Activated CD4-positive, alpha-beta T cell treated with anti-CD3 and anti-CD28 coated beads for 1 hour (primary cell): ENCODE measurements around the gene PTPRE.
A peak's percentile ranks its signal among the peaks of the same experiment; 100 is the strongest.

Source experiments
- DNase-seq: peaks from one replicate; pipeline ENCODE4 v3.0.0-alpha.2; 2020

Gene PTPRE

GRCh38 chr10:127906548-127907377 is at the start of gene PTPRE:
TSS of gene PTPRE (plus strand) at chr10:127907103. CDS start at chr10:128040882, 133,779 bp downstream.
- DNase-seq, result peak; percentile 56

- no peak for DNase-seq
These were observed 46.3 kb upstream of the PTPRE start for GRCh38 chr10:127860592-127860991.

GRCh38 chr10:127863231-127863825 is 43.6 kb upstream of the PTPRE start:
- DNase-seq, result no peak

- no peak for DNase-seq
These were observed 40.5 kb upstream of the PTPRE start for GRCh38 chr10:127866276-127867013.

GRCh38 chr10:127867805-127868204 is 39.1 kb upstream of the PTPRE start:
- DNase-seq, result no peak

GRCh38 chr10:127869329-127869728 is 37.6 kb upstream of the PTPRE start:
- DNase-seq, result no peak

GRCh38 chr10:127871631-127872010 is 35.3 kb upstream of the PTPRE start:
- DNase-seq, result no peak

GRCh38 chr10:127872011-127872761 is 34.7 kb upstream of the PTPRE start:
- no peak for DNase-seq

GRCh38 chr10:127872871-127873600 is 33.9 kb upstream of the PTPRE start:
- no peak for DNase-seq

GRCh38 chr10:127873901-127874470 is 32.9 kb upstream of the PTPRE start:
- no peak for DNase-seq

- DNase-seq, result no peak
These were observed 32.0 kb upstream of the PTPRE start for GRCh38 chr10:127874671-127875448.

- DNase-seq, result no peak
These were observed 31.5 kb upstream of the PTPRE start for GRCh38 chr10:127875449-127875765.

- DNase-seq, result no peak
These were observed 31.0 kb upstream of the PTPRE start for GRCh38 chr10:127875916-127876315.

GRCh38 chr10:127877116-127877515 is 29.8 kb upstream of the PTPRE start:
- no peak for DNase-seq

- no peak for DNase-seq
These were observed 29.2 kb upstream of the PTPRE start for GRCh38 chr10:127877699-127878098.

- no peak for DNase-seq
These were observed 28.3 kb upstream of the PTPRE start for GRCh38 chr10:127878475-127879055.

- no peak for DNase-seq
These were observed 26.3 kb upstream of the PTPRE start for GRCh38 chr10:127880557-127880956.

- no peak for DNase-seq
These were observed 25.6 kb upstream of the PTPRE start for GRCh38 chr10:127881262-127881661.

GRCh38 chr10:127882391-127882790 is 24.5 kb upstream of the PTPRE start:
- no peak for DNase-seq

GRCh38 chr10:127882801-127883459 is 24.0 kb upstream of the PTPRE start:
- no peak for DNase-seq
